Ishikawa (cell line): ENCODE measurements around the gene ALDH1A1.

Source experiments
- CEBPB ChIP-seq: IDR thresholded peaks from 2 replicates; pipeline ENCODE4 v1.6.1; 2012
- CREB1 ChIP-seq: IDR thresholded peaks from 2 replicates; pipeline ENCODE4 v1.6.1; 2012; ENCODE audit warnings: low read depth
- EP300 ChIP-seq: IDR thresholded peaks from 2 replicates; pipeline ENCODE4 v1.6.1; 2012; ENCODE audit warnings: borderline replicate concordance
- NFIC ChIP-seq: IDR thresholded peaks from 2 replicates; pipeline ENCODE4 v1.6.1; 2012
- RAD21 ChIP-seq: IDR thresholded peaks from 2 replicates; pipeline ENCODE4 v1.6.1; 2012; ENCODE audit warnings: low read depth
- REST ChIP-seq: IDR thresholded peaks from 2 replicates; pipeline ENCODE4 v1.6.1; 2012; ENCODE audit warnings: low read depth, mild to moderate bottlenecking
- TAF1 ChIP-seq: IDR thresholded peaks from 2 replicates; pipeline ENCODE4 v1.6.1; 2012; ENCODE audit warnings: low read depth, mild to moderate bottlenecking
- TCF12 ChIP-seq: IDR thresholded peaks from 2 replicates; pipeline ENCODE4 v1.6.1; 2012; ENCODE audit warnings: low read depth
- TEAD4 ChIP-seq: IDR thresholded peaks from 2 replicates; pipeline ENCODE4 v1.6.1; 2012
- USF1 ChIP-seq: IDR thresholded peaks from 2 replicates; pipeline ENCODE4 v1.6.1; 2012
- YY1 ChIP-seq: IDR thresholded peaks from 2 replicates; pipeline ENCODE4 v1.6.1; 2012; ENCODE audit warnings: low read depth
- ZBTB7A ChIP-seq: IDR thresholded peaks from 2 replicates; pipeline ENCODE4 v1.6.1; 2012; ENCODE audit warnings: low read depth
- TF ChIP-seq, protein P1 (sequence below): IDR thresholded peaks from 2 replicates; pipeline ENCODE4 v1.6.1; 2012

DNA sequence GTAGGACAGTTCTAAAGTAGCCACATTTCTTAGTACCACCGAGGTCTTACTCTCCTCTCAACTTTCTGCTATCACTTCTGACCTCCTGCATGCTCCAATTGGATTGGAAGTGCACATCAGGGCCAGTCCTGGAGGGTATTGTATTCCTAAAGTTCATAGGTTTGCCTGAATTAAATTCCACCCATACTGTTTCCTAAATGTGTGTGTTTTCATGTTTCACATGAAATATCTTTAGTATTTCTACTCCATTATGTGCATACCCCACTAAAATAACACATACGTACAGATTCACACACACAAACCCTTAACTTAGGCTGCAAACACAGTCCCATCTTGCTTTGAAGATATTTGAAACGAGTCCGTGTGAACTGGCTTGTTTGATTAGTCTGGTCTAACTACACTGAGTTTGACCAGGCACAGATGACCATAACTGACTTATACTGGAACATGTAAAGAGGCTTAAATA is 24.8 kb downstream of the ALDH1A1 start:
- TF ChIP-seq CEBPB (no peak), YY1 (no peak), TAF1 (no peak), NFIC (no peak), RAD21 (no peak), USF1 (no peak), REST (no peak), TEAD4 (no peak), ZBTB7A (no peak), EP300 (no peak), CREB1 (no peak), TCF12 (no peak)
- TF ChIP-seq, protein P1, sequence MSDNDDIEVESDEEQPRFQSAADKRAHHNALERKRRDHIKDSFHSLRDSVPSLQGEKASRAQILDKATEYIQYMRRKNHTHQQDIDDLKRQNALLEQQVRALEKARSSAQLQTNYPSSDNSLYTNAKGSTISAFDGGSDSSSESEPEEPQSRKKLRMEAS: no peak
